ENCODE data around the gene A2ML1.
"Not testable (repeated sequence)": the region's sequence is repeated elsewhere in the genome, so short reads cannot be mapped to it uniquely, and the experiment has no call there.

The A2ML1 gene
- total RNA-seq = 0 reads per million in 3 donors

- H3K4me3 ChIP-seq (ENCODE audit: insufficient read depth, low read depth, low read length, poor library complexity, severe bottlenecking) = no peak within 1 kb of the TSS
- H3K4me1 ChIP-seq (ENCODE audit: control insufficient read depth, insufficient read depth, low read length, poor library complexity, severe bottlenecking) = no peaks in the 10 kb centered on the region
- DNase-seq = no peak
- no peaks in the 10 kb centered on the region for H3K36me3 ChIP-seq (ENCODE audit: control insufficient read depth, insufficient read depth, low read length)
- no peaks in the 10 kb centered on the region for H3K27me3 ChIP-seq (replicated peaks; ENCODE audit: control insufficient read depth, insufficient read depth, low read length, poor library complexity, severe bottlenecking)
- H3K9me3 ChIP-seq (ENCODE audit: control insufficient read depth, low read length) = no peaks in the 10 kb centered on the region
- H3K27ac ChIP-seq (ENCODE audit: insufficient read depth, low read length, poor library complexity, severe bottlenecking) = no peak within 1 kb of the TSS
Observed at GRCh38 chr12:8822298-8822697, at the start of gene A2ML1. TSS of gene A2ML1 (plus strand) at chr12:8822621. CDS start at chr12:8822652, 31 bp downstream.

GRCh38 chr12:8773461-8773860 lies 49.0 kb upstream of the A2ML1 start:
- DNase-seq = no peak
- no peaks in the 10 kb centered on the region for H3K4me1 ChIP-seq (ENCODE audit: control insufficient read depth, insufficient read depth, low read length, poor library complexity, severe bottlenecking)
- no peak overlapping the region for H3K4me3 ChIP-seq (ENCODE audit: insufficient read depth, low read depth, low read length, poor library complexity, severe bottlenecking)
- H3K27ac ChIP-seq (ENCODE audit: insufficient read depth, low read length, poor library complexity, severe bottlenecking) = no peak overlapping the region
- H3K27me3 ChIP-seq (replicated peaks; ENCODE audit: control insufficient read depth, insufficient read depth, low read length, poor library complexity, severe bottlenecking) = no peaks in the 10 kb centered on the region
- no peaks in the 10 kb centered on the region for H3K9me3 ChIP-seq (ENCODE audit: control insufficient read depth, low read length)
- H3K36me3 ChIP-seq (ENCODE audit: control insufficient read depth, insufficient read depth, low read length) = no peaks in the 10 kb centered on the region

- H3K4me1 ChIP-seq (ENCODE audit: control insufficient read depth, insufficient read depth, low read length, poor library complexity, severe bottlenecking) = no peaks in the 10 kb centered on the region
- DNase-seq = no peak
- H3K27me3 ChIP-seq (replicated peaks; ENCODE audit: control insufficient read depth, insufficient read depth, low read length, poor library complexity, severe bottlenecking) = no peaks in the 10 kb centered on the region
- no peaks in the 10 kb centered on the region for H3K36me3 ChIP-seq (ENCODE audit: control insufficient read depth, insufficient read depth, low read length)
- no peak overlapping the region for H3K4me3 ChIP-seq (ENCODE audit: insufficient read depth, low read depth, low read length, poor library complexity, severe bottlenecking)
- H3K27ac ChIP-seq (ENCODE audit: insufficient read depth, low read length, poor library complexity, severe bottlenecking) = no peak overlapping the region
- no peaks in the 10 kb centered on the region for H3K9me3 ChIP-seq (ENCODE audit: control insufficient read depth, low read length)
Observed at GRCh38 chr12:8779281-8779680, 43.1 kb upstream of the A2ML1 start.

GRCh38 chr12:8779862-8780261 lies 42.6 kb upstream of the A2ML1 start:
- H3K36me3 ChIP-seq (ENCODE audit: control insufficient read depth, insufficient read depth, low read length) = no peaks in the 10 kb centered on the region
- no peak for DNase-seq
- no peaks in the 10 kb centered on the region for H3K27me3 ChIP-seq (replicated peaks; ENCODE audit: control insufficient read depth, insufficient read depth, low read length, poor library complexity, severe bottlenecking)
- H3K4me3 ChIP-seq (ENCODE audit: insufficient read depth, low read depth, low read length, poor library complexity, severe bottlenecking) = no peak overlapping the region
- H3K4me1 ChIP-seq (ENCODE audit: control insufficient read depth, insufficient read depth, low read length, poor library complexity, severe bottlenecking) = no peaks in the 10 kb centered on the region
- H3K27ac ChIP-seq (ENCODE audit: insufficient read depth, low read length, poor library complexity, severe bottlenecking) = no peak overlapping the region
- no peaks in the 10 kb centered on the region for H3K9me3 ChIP-seq (ENCODE audit: control insufficient read depth, low read length)

- Histone ChIP-seq H3K27me3 (replicated peaks; ENCODE audit: control insufficient read depth, insufficient read depth, low read length, poor library complexity, severe bottlenecking) (no peaks in the 10 kb centered on the region), H3K36me3 (ENCODE audit: control insufficient read depth, insufficient read depth, low read length) (no peaks in the 10 kb centered on the region), H3K4me1 (ENCODE audit: control insufficient read depth, insufficient read depth, low read length, poor library complexity, severe bottlenecking) (no peaks in the 10 kb centered on the region), H3K4me3 (ENCODE audit: insufficient read depth, low read depth, low read length, poor library complexity, severe bottlenecking) (no peak overlapping the region), H3K27ac (ENCODE audit: insufficient read depth, low read length, poor library complexity, severe bottlenecking) (no peak overlapping the region), H3K9me3 (ENCODE audit: control insufficient read depth, low read length) (no peaks in the 10 kb centered on the region)
- no peak for DNase-seq
Observed at GRCh38 chr12:8780389-8780788, 42.0 kb upstream of the A2ML1 start.

- Histone ChIP-seq H3K9me3 (ENCODE audit: control insufficient read depth, low read length) (no peaks in the 10 kb centered on the region), H3K36me3 (ENCODE audit: control insufficient read depth, insufficient read depth, low read length) (no peaks in the 10 kb centered on the region), H3K4me1 (ENCODE audit: control insufficient read depth, insufficient read depth, low read length, poor library complexity, severe bottlenecking) (no peaks in the 10 kb centered on the region), H3K27me3 (replicated peaks; ENCODE audit: control insufficient read depth, insufficient read depth, low read length, poor library complexity, severe bottlenecking) (no peaks in the 10 kb centered on the region), H3K27ac (ENCODE audit: insufficient read depth, low read length, poor library complexity, severe bottlenecking) (no peak overlapping the region), H3K4me3 (ENCODE audit: insufficient read depth, low read depth, low read length, poor library complexity, severe bottlenecking) (no peak overlapping the region)
- no peak for DNase-seq
Observed at GRCh38 chr12:8781381-8782127, 40.9 kb upstream of the A2ML1 start.

- DNase-seq = no peak
- no peaks in the 10 kb centered on the region for H3K4me1 ChIP-seq (ENCODE audit: control insufficient read depth, insufficient read depth, low read length, poor library complexity, severe bottlenecking)
- H3K36me3 ChIP-seq (ENCODE audit: control insufficient read depth, insufficient read depth, low read length) = no peaks in the 10 kb centered on the region
- no peaks in the 10 kb centered on the region for H3K27me3 ChIP-seq (replicated peaks; ENCODE audit: control insufficient read depth, insufficient read depth, low read length, poor library complexity, severe bottlenecking)
- H3K27ac ChIP-seq (ENCODE audit: insufficient read depth, low read length, poor library complexity, severe bottlenecking) = no peak overlapping the region
- H3K9me3 ChIP-seq (ENCODE audit: control insufficient read depth, low read length) = no peaks in the 10 kb centered on the region
- H3K4me3 ChIP-seq (ENCODE audit: insufficient read depth, low read depth, low read length, poor library complexity, severe bottlenecking) = no peak overlapping the region
Observed at GRCh38 chr12:8784290-8784888, 38.0 kb upstream of the A2ML1 start.

GRCh38 chr12:8785499-8785898 lies 36.9 kb upstream of the A2ML1 start:
- Histone ChIP-seq H3K4me3 (ENCODE audit: insufficient read depth, low read depth, low read length, poor library complexity, severe bottlenecking) (no peak overlapping the region), H3K27me3 (replicated peaks; ENCODE audit: control insufficient read depth, insufficient read depth, low read length, poor library complexity, severe bottlenecking) (no peaks in the 10 kb centered on the region), H3K36me3 (ENCODE audit: control insufficient read depth, insufficient read depth, low read length) (no peaks in the 10 kb centered on the region), H3K9me3 (ENCODE audit: control insufficient read depth, low read length) (no peaks in the 10 kb centered on the region), H3K27ac (ENCODE audit: insufficient read depth, low read length, poor library complexity, severe bottlenecking) (no peak overlapping the region), H3K4me1 (ENCODE audit: control insufficient read depth, insufficient read depth, low read length, poor library complexity, severe bottlenecking) (no peaks in the 10 kb centered on the region)
- DNase-seq = no peak

- not testable (repeated sequence) for H3K36me3 ChIP-seq (ENCODE audit: control insufficient read depth, insufficient read depth, low read length); H3K4me3 ChIP-seq (ENCODE audit: insufficient read depth, low read depth, low read length, poor library complexity, severe bottlenecking); DNase-seq; H3K9me3 ChIP-seq (ENCODE audit: control insufficient read depth, low read length); H3K27ac ChIP-seq (ENCODE audit: insufficient read depth, low read length, poor library complexity, severe bottlenecking); H3K4me1 ChIP-seq (ENCODE audit: control insufficient read depth, insufficient read depth, low read length, poor library complexity, severe bottlenecking); H3K27me3 ChIP-seq (replicated peaks; ENCODE audit: control insufficient read depth, insufficient read depth, low read length, poor library complexity, severe bottlenecking)
Observed at GRCh38 chr12:8787206-8787605, 35.2 kb upstream of the A2ML1 start.

- H3K4me3 ChIP-seq (ENCODE audit: insufficient read depth, low read depth, low read length, poor library complexity, severe bottlenecking); H3K27ac ChIP-seq (ENCODE audit: insufficient read depth, low read length, poor library complexity, severe bottlenecking); DNase-seq; H3K9me3 ChIP-seq (ENCODE audit: control insufficient read depth, low read length); H3K36me3 ChIP-seq (ENCODE audit: control insufficient read depth, insufficient read depth, low read length); H3K27me3 ChIP-seq (replicated peaks; ENCODE audit: control insufficient read depth, insufficient read depth, low read length, poor library complexity, severe bottlenecking); H3K4me1 ChIP-seq (ENCODE audit: control insufficient read depth, insufficient read depth, low read length, poor library complexity, severe bottlenecking): not testable (repeated sequence)
Observed at GRCh38 chr12:8788706-8789105, 33.7 kb upstream of the A2ML1 start.

All from effector memory CD4-positive, alpha-beta T cell (primary cell).